ENCODE measurements around the gene ADGRA3.

- TF ChIP-seq CTCF (IDR thresholded peaks at IDR 0.05 in 4 of 5, conservative IDR thresholded peaks at IDR 0.05 in 1 of 5), result peak in 3 of 5 experiments; percentile 10 to 39 (median 26)
- TF ChIP-seq POLR2A (IDR thresholded peaks at IDR 0.05), result no peak
Measured at GRCh38 chr4:22434895-22435294, 81.0 kb downstream of the ADGRA3 start.
